Posterior cingulate gyrus (tissue), 11 donors: ENCODE measurements around the gene MTO1.
"Not testable (repeated sequence)": the region's sequence is repeated elsewhere in the genome, so short reads cannot be mapped to it uniquely, and the experiment has no call there.

Experiments used
- DNase-seq, 10 donors: peaks; one replicate each; pipeline versions ENCODE4 v3.0.0 to v3.0.0-alpha.2; 2020 to 2021; ENCODE audit warnings: mixed read lengths in 3 of 10
- intact Hi-C: fragments of 100-400 bp; cut with DNase I; formaldehyde crosslinking; loops from one replicate; pipeline ENCODE4 v1.15.1; 2023

The MTO1 gene

GRCh38 chr6:73521351-73521985 is 59.9 kb downstream of the MTO1 start:
- peak in 8 of 10 donors; percentile 56 to 94 (median 69) for DNase-seq
- intact Hi-C loops: loop anchor here (1.0 kb wide), 2 partner anchors 59 to 133 kb away; no protein-coding TSS in a partner anchor

DNA sequence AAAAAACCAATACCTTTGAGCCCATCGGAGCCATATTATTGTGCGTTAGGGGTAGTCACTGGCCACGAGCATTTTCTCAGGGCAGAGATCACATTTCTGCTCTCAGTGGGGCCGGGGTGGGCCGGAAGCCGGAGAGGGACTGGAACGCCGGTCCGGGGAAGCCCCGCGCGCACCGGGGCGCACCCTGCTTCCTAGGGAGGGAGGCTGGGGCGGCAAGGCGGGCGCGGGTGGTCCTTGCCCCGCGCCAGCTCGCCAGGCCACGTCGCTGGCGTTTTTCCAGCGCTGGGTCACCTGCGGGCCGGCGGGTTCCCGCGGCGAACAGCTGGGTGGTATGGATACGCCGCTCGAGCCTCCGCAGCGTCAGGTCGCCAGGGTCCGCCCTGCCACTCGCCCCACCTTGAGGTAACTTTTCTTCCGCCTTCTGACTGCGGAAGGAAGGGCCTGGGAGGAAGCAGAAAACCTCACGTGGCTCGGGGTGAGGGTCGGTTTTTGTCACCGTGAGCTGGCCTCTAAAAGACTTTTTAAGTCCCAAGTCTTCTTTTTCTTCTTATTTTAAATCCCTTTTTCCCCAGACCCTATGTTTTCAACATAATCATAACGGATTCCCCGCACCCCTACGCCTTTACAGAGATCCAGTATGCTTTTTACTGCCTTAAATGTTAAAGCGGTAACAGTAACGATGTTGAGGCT is 62.0 kb downstream of the MTO1 start:
- intact Hi-C loops: no loop called here

GRCh38 chr6:73525546-73526330 is 64.2 kb downstream of the MTO1 start:
- DNase-seq: no peak
- intact Hi-C loops: no loop called here

More for the DNA sequence above, 62.0 kb downstream of the MTO1 start:
- peak in 4 of 10 donors; percentile 12 to 85 (median 17) for DNase-seq

- no peak for DNase-seq
- intact Hi-C loops: no loop called here
Observed at GRCh38 chr6:73528897-73529296, 67.4 kb downstream of the MTO1 start.

DNA sequence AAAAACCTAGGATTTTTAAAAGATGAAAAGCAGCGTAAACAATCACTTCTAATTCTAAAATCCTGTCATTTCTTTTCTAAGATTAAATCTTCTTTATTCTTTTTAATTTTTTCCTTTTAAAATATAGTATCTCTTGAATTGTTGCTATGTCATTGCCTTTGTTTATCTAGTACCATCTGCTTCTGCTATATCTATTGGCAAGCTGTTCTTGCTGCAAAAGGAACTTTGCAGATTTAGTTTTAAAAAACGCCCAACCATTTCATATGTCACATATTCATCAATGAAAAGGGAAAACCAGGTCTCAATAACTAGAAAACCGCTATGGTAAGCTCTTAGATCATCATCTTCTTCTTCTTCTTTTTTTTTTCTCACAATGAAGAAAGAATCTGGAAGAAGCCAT is 70.8 kb downstream of the MTO1 start:
- intact Hi-C loops: no loop called here
- DNase-seq: no peak

DNA sequence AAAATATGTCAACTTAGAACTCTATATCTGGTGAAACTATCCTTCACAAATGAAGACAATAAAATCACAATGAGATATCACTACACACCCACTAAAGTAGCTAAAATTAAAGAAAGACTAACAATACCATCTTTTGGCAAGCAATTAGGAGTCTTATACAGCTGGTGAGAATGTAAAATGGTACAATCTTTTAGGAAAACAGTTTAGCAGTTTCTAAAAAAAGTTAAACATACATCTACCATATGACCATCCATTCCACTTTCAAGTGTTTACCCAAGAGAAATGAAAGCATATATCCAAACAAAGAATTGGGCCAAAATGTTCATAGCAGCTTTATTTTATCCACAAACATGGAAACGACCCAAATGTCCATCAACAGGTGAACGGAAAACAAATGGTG is 73.1 kb downstream of the MTO1 start:
- DNase-seq: no peak
- intact Hi-C loops: no loop called here

DNA sequence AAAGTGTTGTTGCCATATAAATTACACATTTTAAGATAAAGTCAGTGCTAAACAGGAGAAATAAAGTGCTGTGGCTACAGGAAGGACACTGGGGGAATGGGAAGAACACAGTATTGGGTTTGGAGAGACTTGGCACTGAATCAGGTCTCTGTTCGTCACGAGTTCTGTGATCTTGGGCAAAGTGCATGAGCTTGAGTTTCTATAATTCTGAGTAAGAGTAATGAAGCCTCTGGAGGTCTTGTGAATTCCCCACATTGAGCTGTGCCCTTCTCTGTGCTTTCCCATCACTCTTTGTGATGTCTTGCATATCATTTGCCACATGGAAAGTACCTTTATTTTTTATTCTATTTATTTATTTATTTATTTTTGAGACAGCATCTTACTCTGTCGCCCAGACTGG is 76.1 kb downstream of the MTO1 start:
- intact Hi-C loops: no loop called here
- DNase-seq: no peak

DNA sequence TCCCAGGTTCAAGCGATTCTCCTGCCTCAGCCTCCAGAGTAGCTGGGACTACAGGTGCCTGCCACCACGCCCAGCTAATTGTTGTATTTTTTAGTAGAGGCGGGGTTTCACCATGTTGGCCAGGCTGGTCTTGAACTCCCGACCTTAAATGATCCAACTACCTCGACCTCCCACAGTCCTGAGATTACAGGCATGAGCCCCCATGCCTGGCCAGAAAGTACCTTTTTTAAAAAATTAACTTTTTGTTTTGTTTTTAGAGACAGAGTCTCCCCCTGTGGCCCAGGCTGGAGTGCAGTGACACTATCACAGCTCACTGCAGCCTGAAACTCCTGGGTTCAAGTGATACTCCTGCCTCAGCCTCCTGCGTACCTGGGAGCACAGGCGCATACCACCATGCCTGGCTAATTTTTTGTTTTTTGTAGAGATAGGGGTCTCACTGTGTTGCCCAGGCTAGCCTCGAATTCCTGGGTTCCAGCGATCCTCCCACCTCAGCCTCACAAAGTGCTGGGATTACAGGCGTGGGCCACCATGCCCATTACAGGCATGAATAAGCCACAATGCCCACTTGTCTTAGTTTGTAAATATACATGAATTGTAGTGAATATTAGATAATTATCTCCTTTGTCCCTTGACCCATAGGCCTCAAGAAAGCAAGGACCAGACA is 76.7 kb downstream of the MTO1 start:
- no peak for DNase-seq
- intact Hi-C loops: no loop called here

GRCh38 chr6:73542481-73542880 is 80.9 kb downstream of the MTO1 start:
- intact Hi-C loops, DNase-seq: not testable (repeated sequence)

GRCh38 chr6:73542891-73543290 is 81.4 kb downstream of the MTO1 start:
- intact Hi-C loops: no loop called here
- no peak for DNase-seq

GRCh38 chr6:73547036-73547435 is 85.5 kb downstream of the MTO1 start:
- intact Hi-C loops: no loop called here
- no peak for DNase-seq

DNA sequence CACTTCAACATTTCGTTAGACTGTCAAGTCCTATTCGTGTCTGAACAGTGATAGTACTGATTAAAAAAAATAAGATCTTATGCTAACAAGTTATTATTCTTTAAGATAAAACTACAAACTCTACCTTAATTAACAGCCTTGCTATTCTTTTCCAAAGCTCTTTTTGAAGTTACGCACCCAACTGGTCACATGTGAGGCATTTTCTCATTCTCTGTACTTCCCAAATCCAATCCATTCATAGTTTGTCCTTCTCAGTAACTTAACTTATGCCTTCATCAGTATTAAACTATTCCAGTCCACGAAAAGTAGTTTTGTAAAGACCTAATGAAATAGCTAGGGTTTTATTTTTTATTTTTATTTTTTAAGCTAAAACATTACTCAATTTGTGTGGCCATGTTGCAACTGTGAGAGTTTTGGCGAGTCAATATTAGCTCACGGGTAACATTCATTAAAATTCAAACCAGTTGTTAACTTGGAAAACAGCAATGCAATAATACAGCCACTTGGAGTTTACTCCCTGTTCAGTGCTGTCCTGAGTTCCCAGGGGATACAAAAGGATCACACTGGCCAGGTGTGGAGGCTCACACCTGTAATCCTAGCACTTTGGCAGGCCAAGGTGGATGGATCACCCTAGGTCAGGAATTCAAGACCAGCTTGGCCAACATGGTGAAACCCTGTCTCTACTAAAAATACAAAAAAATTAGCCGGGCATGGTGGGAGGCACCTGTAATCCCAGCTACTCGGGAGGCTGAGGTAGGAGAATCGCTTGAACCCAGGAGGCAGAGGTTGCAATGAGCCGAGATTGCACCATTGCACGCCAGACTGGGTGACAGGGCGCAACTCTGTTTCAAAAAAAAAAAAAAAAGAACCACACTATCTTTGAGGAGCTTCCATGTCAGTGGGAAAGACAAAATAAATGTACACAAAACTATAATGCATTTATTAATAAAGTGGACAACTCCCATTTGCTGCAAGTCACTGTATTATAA is 87.2 kb downstream of the MTO1 start:
- no peak for DNase-seq
- intact Hi-C loops: no loop called here

GRCh38 chr6:73551115-73551514 is 89.6 kb downstream of the MTO1 start:
- intact Hi-C loops, DNase-seq: not testable (repeated sequence)

DNA sequence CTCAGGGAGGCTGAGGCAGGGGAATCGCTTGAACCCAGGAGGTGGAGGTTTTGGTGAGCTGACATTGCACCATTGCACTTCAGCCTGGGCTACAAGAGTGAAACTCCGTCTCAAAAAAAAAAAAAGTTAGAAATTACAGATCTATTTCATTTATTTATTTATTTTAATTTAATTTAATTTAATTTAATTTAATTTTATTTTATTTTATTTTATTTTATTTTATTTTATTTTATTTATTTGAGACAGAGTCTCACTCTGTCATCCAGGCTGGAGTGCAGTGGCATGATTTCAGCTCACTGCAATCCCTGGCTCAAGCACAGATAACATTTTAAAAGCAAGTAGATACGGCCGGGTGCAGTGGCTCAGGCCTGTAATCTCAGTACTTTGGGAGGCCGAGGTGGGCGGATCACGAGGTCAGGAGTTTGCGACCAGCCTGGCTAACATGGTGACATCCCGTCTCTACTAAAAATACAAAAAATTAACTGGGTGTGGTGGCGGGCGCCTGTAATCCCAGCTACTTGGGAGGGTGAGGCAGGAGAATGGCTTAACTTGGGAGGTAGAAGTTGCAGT is 93.9 kb downstream of the MTO1 start:
- DNase-seq, intact Hi-C loops: not testable (repeated sequence)

- intact Hi-C loops: no loop called here
- no peak for DNase-seq
Observed at GRCh38 chr6:73556836-73557235, 95.3 kb downstream of the MTO1 start.
